Measurements from ENCODE around the gene CYFIP2. TPM values are rescaled to one million over a fixed set of nuclear protein-coding genes. Genes with fewer than 3 reads are reported as not detected.
"Not testable (repeated sequence)": the region's sequence is repeated elsewhere in the genome, so short reads cannot be mapped to it uniquely, and the experiment has no call there.

CYFIP2 gene
- 57.2 and 57.6 TPM in 2 replicates for total RNA-seq (2014; rRNA removed; shearing (Covaris generic))
- 65.7 and 68.8 TPM in 2 replicates for polyA plus RNA-seq (2015; cell fraction: cytosol; rRNA removed)
- 73.6 and 76.6 TPM in 2 replicates for polyA plus RNA-seq (2015; cell fraction: nucleus; rRNA removed)

DNA sequence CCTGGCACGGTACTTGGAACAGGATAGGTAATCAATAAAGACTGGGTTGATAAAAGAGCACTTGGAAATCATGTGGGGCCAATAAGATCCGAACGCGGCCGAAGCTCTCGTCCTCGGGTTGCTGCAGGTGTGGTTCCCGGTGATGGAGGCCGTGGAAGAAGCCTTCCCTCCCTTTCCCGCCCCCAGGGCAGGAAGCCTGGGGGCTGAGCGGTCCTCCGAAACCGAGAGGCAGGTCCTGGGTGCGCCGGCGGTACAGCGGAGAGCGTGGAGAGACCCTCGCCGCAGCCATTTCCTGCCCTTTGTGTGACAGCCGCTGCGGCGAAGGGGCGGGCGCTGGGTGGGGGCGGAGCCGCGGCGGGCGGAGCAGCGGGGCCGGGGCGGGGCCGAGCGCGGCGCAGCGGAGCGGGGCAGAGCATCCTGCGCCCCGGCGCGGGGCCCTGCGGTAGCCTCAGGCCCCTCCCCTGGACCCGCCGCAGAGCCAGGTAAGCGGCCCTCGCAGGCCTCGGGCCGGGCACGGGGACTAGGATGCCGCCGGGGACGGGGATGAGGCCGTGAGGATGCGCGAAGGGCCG lies at the start of gene CYFIP2:
Gene CYFIP2, plus strand, starts transcription at position 410 of the 572 bp plus-strand sequence. CDS start 19,239 bp downstream, outside the sequence.
- peak; percentile 26 for DNase-seq (ENCODE audit: low read depth)

DNA sequence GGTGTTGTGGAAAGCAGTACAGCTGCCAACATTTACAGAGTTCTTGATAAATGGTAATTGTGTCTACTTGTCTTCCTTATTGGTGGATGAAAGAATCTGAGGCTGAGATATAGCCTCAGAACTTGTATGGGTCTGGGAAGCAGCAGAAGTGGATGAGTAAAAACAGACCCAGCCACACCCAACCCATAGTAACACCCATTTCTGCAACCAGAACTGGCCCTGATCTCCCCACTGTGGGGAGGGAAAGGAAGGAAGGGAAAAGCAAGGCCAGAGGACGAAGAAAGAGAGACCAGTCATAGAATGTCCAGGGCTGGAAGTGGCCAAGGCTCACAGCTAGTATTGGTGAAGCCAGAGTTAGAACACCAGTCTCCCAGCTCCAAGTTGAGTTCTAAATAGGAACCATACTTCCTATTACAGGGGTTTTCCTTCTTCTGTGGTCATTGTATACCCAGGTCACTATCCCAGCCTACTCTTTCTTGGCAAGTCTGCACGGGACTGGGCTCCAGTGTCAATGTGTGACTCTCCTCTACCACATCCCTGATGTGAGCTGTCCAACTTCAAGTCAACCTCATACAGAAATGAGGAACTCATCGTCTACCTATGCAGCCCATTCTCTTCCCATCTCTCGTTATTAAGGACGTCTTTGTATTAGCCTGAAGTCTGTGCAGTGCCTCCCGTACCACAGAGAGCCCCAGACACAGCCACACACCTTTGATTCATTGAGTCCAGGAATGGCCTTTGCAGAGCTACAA lies 49.4 kb upstream of the CYFIP2 start:
- no peak for DNase-seq (ENCODE audit: low read depth)

DNA sequence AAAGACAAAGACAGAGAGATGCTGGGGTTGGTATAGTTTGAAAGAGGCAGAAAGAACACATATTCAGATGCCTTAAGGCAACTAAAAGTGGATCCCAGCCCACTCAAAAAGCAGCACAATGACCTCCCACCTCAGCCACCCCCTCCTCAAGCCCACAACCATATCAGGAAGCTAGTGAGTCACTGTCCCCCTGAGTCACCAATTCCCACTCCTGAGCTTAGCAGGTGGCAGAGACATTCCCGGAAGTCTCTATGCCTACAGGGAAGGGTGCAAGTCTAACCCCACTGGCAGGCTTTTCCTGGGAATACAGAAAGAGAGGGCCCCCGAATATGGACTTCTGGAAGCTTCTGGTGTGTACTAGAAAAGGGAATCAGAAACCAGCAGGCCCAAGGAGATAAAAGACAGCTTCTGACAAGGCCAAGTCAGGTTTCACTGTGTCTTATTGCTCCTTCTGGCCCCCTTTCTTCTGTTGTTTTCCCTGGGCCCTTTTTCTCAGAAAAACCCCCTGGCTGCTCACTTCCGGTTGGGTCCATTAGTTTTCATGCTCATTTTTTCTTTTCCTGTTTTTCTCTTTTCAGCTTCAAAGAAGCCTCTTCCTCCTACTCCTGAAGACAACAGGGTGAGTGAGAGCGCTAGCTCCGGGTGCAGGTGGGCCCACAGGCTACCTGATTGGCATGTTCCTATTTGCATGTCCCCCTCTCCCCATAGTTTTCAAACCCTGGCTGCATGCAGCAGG lies 48.5 kb upstream of the CYFIP2 start:
- DNase-seq (ENCODE audit: low read depth) = no peak

DNA sequence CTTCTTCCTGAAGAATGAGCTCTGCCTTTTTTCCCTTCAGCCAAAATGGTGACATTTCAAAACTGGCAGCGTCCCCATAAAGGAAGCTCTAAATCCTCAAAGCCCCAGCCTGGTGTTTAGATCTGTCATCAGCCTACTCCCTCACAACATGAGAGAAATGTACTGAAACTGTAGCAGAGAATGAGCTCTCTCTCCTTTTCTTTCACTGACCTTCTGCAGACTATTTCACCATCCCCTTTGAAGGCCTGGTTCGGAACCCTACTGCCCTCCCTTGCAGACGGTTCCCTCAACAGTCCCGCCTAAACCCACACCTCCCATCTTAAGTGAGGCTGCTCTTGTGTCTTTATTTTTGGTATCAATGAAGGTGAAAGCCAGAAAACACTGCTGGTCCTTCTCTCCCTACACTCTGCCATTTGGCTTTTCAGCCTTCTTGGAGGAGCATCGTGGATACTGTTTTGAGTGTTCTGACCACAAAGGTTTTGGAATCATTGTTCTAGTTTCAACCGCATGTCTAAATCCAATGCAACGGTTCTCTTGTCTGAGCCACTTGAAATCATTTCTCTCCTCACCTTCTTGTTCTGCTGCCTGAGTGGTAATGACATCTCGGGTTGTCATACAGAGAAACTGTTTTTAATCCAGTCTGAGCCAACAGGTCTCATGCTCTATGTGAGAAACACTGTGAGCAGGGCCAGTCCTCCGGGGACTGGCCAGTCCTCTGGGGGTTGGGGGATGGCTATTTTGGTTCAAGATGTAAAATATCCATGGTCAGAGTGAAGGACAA lies 46.2 kb upstream of the CYFIP2 start:
- DNase-seq (ENCODE audit: low read depth) = no peak

DNA sequence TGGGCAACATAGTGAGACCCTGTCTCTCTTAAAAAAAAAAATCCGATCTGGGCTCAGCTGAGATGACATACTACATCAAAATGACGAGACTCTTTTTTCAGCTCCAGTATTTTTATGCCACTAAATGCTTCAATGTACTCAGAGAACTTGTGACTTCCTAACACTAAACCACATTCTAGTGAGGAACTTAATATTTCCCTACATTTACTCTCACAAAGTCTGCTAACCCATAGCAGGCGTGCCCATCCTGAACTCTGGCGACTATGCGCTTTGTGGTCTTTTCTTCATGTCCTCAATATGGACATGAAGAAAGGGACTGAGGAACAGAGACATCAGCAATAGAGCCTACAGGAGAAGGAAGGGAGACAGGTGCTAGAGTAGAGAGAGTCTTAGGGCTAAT lies 44.0 kb upstream of the CYFIP2 start:
- DNase-seq (ENCODE audit: low read depth) = no peak

DNA sequence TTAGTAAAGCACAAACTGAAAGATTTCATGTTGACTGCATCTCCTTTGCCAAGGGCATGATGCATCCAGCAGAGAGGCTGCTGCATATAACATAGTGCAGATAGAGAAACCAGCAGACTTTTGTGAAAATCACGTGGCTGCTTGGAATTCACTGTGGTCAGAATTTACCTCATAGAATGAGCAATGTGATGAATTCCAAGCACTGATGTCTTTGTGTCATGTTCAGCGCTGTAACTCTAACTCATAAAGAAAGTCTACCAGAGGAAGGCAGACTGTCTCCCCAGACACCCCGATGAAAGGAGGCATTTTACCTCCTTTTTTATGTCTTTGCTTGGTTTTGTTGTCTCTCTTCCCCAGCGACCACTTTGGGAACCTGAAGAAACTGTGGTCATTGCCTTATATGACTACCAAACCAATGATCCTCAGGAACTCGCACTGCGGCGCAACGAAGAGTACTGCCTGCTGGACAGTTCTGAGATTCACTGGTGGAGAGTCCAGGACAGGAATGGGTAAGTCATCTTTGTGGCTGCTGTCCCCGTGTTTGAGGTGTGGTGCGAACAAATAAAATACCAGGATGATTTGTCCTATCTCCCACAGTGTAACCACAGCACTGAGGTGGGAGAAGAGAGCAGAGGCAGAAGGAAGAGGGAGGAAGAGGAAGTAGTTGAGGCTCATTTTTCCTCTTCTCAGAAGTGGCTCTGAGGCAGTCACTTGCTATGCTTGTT lies 43.3 kb upstream of the CYFIP2 start:
- DNase-seq (ENCODE audit: low read depth) = peak; percentile 76

DNA sequence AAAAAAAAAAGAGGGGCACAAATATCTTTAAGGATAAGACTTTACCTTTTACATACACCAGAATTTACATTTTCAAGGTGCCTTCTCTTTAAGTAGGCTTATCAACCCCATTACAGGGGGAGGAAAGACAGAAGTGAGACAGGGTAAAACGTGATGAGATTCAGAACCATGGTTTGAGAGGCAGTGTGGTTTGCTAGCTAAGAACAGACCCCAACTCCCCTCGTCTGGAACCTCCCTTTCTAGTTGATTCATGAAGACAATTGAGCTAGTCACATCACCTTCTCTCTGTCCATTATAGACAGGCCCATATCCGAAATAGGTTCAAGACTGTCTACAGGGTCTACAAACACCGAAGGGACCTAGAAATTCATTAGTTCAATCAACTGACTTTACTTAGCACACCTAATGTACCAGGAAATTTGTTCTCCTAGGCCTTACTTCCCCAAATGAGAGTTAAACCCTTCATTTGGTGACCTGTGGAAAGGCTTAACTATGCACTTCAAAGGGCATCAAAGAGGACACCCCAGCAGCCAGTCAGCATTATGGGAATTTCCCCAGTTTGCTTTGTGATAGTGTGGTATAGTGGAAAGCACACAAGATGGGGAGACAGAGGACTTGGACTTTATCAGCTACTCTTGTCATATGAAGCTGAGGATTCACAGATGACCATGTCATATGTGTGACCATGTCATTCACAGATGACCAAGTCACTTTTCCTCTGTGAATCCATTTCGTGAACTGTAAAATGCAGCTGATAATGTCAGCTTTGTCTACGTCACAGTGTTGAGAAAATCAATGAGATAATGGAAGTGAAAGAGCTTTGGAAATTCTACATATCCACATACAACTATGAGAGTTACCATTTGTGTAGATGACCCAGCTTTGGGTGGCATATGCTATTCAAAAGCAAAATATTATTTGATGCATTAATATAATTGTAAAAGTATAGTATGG lies 40.2 kb upstream of the CYFIP2 start:
- no peak for DNase-seq (ENCODE audit: low read depth)

DNA sequence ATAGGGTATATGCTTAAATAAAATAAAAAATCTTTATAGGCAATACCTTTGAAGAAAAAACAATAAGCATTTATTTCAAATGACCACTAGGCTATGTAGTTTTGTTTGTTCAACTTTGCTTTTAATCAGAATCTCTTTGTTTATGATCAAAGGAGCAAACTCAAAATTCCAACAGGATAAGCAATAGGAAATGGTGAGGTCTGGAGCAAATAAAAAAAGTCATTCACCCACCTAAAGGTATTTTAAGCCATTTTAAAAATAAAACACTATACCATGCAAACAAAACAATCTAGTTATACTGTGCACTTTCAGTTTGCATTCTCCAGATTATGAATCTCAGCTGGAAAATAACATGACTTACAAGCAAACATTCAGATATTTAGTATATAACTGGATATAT lies 35.3 kb upstream of the CYFIP2 start:
- no peak for DNase-seq (ENCODE audit: low read depth)

DNA sequence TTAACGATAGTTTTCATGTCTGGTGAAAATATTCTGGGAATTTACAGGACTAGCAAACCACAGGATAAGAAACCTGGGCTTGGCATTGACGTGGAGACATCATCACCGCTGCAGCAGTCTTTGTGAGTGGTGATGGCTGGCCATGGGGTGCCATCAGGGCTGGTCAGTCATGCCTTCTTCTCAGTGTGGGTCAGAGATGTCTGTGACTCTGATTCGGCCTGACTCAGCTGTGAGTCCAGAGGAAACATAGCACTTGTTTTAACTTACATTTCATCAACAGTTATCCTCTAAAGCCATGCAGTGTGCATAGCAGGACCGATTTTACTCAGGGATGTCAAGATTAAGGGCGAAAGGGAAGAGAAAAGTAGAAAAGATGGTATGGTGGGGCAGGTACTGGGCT lies 33.2 kb upstream of the CYFIP2 start:
- no peak for DNase-seq (ENCODE audit: low read depth)

DNA sequence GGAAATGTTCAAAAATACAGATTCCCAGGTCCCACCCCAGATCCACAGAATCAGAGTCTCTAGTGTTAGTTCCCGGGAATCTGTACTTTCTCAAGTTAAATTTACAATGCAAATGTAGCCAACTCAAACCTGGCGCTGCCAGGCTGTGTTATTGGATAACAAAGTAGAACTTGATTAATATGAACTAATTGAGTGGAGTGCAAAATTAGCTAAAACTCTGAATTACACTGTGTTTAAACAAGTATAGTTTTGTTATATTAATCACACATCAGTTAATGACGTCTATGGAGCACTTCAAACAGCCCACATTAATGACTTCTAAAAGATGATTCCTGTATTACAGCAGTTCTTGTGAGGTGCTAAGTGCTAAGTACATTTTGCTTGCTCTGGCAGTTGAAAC lies 32.4 kb upstream of the CYFIP2 start:
- no peak for DNase-seq (ENCODE audit: low read depth)

DNA sequence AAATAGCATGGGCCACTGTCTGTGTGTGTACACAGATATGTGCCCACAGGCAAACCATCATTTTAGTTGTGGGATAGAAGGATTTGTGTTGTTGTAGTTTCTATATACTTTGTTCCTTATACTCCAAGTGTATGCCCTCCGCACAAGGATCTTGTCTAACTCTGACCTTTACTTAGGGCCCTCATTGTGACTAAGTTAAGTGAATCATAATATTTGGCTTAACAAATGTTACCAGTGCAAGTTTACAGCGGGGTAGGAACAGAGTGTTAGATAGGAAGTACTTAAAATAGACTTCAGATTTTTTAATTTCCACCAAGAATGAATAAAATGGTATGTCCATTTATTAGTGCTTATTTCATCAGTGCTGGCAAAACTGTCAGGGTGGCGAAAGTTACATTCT lies 29.5 kb upstream of the CYFIP2 start:
- no peak for DNase-seq (ENCODE audit: low read depth)

DNA sequence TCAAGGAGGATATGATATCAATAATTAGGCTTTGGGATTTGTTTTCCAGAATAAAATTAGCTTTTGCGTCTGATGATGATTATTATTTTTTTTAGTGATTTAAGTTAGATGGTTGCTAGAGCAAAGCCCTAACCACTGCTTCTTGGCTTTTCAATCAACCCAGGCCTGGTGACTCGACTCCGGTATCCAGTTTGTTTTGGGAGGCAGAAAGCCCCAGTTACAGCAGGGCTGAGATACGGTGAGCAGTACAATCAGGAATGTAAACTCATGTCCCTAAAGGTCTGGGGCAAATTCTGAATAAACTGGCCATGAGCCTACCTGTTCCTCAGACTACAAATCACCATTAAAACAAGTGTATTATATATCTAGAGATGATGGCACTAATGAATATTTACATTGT lies 24.4 kb upstream of the CYFIP2 start:
- no peak for DNase-seq (ENCODE audit: low read depth)

DNA sequence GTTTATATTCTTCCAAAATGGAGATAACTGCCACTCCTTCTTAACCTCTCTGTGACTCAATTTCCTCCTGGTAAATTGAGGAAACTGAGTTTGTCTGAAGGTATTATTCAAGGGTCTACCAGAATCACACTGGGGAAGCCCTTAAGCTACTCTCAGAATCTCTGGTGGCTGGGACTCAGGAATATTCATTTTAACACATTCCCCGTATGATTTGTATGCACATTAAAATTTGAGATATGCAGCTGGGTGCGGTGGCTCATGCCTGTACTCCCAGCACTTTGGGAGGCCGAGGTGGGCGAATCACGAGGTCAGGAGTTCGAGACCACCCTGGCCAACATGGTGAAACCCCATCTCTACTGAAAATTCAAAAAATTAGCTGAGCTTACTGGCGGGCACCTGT lies 21.2 kb upstream of the CYFIP2 start:
- not testable (repeated sequence) for DNase-seq (ENCODE audit: low read depth)

DNA sequence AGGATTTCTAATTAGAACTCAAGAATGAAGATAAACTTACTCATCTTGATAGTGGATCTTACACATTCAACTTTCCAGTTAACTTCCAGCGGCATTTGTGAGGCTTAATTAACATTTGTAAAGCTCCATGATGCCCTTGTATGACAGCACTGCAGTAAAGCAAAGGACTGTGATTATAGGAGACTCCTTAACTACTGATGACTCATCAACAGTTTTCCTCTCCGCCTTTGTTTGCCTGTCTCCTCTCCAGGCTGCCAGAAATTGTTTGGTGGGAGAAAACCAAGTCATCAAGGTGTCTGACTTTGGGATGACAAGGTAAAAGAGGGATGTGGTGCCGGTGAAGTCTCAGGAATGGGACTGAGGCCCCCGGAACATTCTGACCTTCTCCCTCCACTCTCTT lies 20.4 kb upstream of the CYFIP2 start:
- peak; percentile 40 for DNase-seq (ENCODE audit: low read depth)

DNA sequence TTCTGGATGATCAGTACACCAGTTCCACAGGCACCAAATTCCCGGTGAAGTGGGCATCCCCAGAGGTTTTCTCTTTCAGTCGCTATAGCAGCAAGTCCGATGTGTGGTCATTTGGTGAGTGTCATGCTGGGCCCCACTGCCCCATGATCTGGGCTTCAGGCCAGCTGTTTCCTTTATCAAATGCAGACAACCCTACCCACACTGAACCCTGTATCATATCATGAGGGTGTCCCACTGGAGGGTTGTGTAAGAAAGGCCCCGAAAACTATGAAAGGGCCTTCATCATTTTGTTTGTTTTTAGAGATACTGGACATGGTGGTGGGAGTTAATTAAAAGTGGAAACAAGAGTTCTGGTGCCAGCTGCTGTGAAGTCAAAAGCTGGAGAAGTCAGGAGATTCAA lies 20.0 kb upstream of the CYFIP2 start:
- DNase-seq (ENCODE audit: low read depth) = no peak

DNA sequence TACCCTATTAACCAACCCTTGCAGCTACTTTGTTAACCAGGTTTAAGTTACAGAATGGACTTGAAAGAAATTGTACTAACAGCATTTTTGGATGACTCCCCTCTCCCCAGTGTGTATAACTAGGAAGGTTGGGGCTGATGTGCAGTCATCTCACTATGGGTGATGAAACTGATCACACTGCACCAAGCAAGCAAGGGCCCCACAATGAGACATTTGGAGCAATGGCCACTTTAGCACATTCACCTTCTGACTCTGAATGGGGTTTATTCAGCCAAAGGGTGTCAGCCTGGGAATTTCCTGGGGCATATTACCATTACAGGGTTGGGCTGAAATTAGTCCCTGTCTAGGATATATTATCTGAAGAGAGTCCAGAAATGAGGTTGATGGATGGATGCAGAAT lies 18.7 kb upstream of the CYFIP2 start:
- DNase-seq (ENCODE audit: low read depth) = no peak

DNA sequence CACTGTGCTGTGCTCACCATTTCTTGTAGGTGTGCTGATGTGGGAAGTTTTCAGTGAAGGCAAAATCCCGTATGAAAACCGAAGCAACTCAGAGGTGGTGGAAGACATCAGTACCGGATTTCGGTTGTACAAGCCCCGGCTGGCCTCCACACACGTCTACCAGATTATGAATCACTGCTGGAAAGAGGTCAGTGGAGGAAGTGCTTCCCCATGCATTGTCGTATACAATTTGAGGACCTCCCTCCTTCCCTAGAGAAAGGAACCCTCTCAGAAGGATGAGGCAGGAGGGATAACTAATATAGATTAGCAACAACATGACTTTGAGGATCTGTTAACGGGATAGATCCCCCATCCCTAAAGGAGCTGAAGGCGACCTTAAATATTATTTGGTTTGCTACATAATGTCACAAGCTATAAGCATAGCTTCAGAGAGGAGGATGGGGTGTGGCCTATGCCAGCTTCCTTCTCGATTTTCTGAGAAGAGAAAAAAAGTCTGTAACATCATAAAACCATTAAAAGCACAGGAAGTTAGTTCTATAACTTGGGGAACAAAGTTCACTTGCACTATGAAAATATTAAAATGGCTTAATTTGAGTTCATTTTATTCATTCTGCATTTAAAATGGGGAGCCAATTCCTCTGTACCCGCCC lies 17.0 kb upstream of the CYFIP2 start:
- no peak for DNase-seq (ENCODE audit: low read depth)

DNA sequence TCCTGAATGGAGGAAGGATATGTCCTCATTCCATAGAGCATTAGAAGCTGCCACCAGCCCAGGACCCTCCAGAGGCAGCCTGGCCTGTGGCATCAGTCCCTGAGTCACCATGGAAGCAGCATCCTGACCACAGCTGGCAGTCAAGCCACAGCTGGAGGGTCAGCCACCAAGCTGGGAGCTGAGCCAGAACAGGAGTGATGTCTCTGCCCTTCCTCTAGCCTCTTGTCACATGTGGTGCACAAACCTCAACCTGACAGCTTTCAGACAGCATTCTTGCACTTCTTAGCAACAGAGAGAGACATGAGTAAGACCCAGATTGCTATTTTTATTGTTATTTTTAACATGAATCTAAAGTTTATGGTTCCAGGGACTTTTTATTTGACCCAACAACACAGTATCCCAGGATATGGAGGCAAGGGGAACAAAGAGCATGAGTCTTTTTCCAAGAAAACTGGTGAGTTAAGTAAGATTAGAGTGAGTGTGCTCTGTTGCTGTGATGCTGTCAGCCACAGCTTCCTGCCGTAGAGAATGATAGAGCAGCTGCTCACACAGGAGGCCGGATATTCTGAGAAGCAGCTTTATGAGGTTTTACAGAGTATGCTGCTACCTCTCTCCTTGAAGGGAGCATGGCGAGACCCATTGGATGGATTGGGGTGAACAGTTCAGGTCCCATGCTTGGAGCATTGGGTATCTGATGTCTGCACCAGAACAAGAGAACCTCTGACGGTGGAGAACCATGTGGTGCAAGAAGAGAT lies 13.0 kb upstream of the CYFIP2 start:
- DNase-seq (ENCODE audit: low read depth) = peak; percentile 73

Data from HT1080 (cell line).